K562 (cell line): ENCODE data around the gene MED15. TPM values are rescaled to one million over a fixed set of nuclear protein-coding genes. Genes with fewer than 3 reads are reported as not detected.

Experiments
- ARID4B ChIP-seq: sonication (generic); formaldehyde crosslinking; IDR thresholded peaks from 2 replicates; pipeline ENCODE4 v1.8.0; 2022; ENCODE audit warnings: mild to moderate bottlenecking, missing genetic modification reagents
- ETV5 ChIP-seq: sonication (generic); formaldehyde crosslinking; IDR thresholded peaks from 2 replicates; pipeline ENCODE4 v1.4.0; 2020; ENCODE audit warnings: low read depth, mild to moderate bottlenecking, missing genetic modification reagents
- FOXK2 ChIP-seq, 2 experiments: fragments of 450-650 bp; IDR thresholded peaks in 1 of 2; conservative IDR thresholded peaks in 1 of 2; 2 replicates each; pipeline ENCODE4 v1.6.1; 2016; ENCODE audit warnings: low read depth in 2 of 2, mild to moderate bottlenecking in 1 of 2
- HOXB6 ChIP-seq: fragments of 250-450 bp; sonication (Bioruptor Pico); IDR thresholded peaks from 2 replicates; pipeline ENCODE4 v1.5.1; 2022; ENCODE audit warnings: mild to moderate bottlenecking, borderline replicate concordance
- MAX ChIP-seq: sonication (generic); formaldehyde crosslinking; IDR thresholded peaks from 2 replicates; pipeline ENCODE4 v1.9.0; 2022; ENCODE audit warnings: mild to moderate bottlenecking, missing genetic modification reagents
- PHTF2 ChIP-seq: fragments of 250-450 bp; sonication (Bioruptor Pico); IDR thresholded peaks from 2 replicates; pipeline ENCODE4 v1.5.0; 2021; ENCODE audit warnings: mild to moderate bottlenecking
- SIRT6 ChIP-seq: IDR thresholded peaks from one replicate; pipeline ENCODE4 v1.6.1; 2012; ENCODE audit warnings: low read depth, mild to moderate bottlenecking, control low read depth, inconsistent platforms, low read length, moderate library complexity
- TEAD1 ChIP-seq, 2 experiments: fragments of 450-650 bp in 1 of 2; sonication (generic) in 1 of 2; formaldehyde crosslinking; IDR thresholded peaks; 2 replicates each; pipeline versions ENCODE4 v1.4.0 to v1.8.0; 2020 to 2022; ENCODE audit warnings: mild to moderate bottlenecking in 2 of 2, missing genetic modification reagents in 1 of 2
- UBTF ChIP-seq, 2 experiments: IDR thresholded peaks; 2 replicates each; pipeline ENCODE4 v1.6.1; 2012; ENCODE audit warnings: improper control_type of control experiment in 2 of 2, low read depth in 2 of 2, low read length in 2 of 2, borderline replicate concordance in 1 of 2
- ZKSCAN3 ChIP-seq: fragments of 250-450 bp; sonication (Bioruptor Pico); IDR thresholded peaks from 2 replicates; pipeline ENCODE4 v1.4.0; 2020
- ZNF512 ChIP-seq: IDR thresholded peaks from 2 replicates; pipeline ENCODE4 v1.6.1; 2016; ENCODE audit warnings: missing genetic modification characterization, missing compliant biosample characterization
- polyA plus RNA-seq, 8 experiments: library from polyadenylated mRNA; depleted of rRNA in 4 of 8; stranded (reverse) in 5 of 8; unstranded in 3 of 8; fragments of >200 nt; fragmentation: Nextera tagmentation in 2 of 8; fragmentation: Illumina TruSeq in 1 of 8; extraction: Ambion mirVana in 2 of 8; extraction: Trizol in 1 of 8; gene quantifications; 2 replicates each; pipeline versions ENCODE4 v1.2.1 to v1.2.3, GENCODE V29; 2011 to 2014; ENCODE audit warnings: inconsistent platforms in 1 of 8, missing spikeins in 1 of 8
- total RNA-seq, 7 experiments: library from RNA; depleted of rRNA in 6 of 7; stranded (reverse); fragments of >200 nt in 6 of 7; fragmentation: Illumina TruSeq in 2 of 7; extraction: Trizol in 2 of 7; gene quantifications; 2 replicates each; pipeline versions ENCODE4 v1.2.1 to v1.2.3, GENCODE V29; 2011 to 2021; ENCODE audit warnings: low replicate concordance in 1 of 7

Gene MED15
- total and polyA plus RNA-seq, 9 of the 15 experiments (the other 6 are each of a cell fraction or from before 2014, with no cell fraction given) = 4.0 to 271 (median 60.1) TPM

GRCh38 chr22:20572132-20572802, 64.9 kb downstream of the MED15 start (continued):
- TF ChIP-seq TEAD1 (CRISPR knock-in tag; IDR thresholded peaks at IDR 0.05) = 0 out of 4 replicates have a peak, but pooled peaks of 1 of the 2 experiments have one; percentile 37
- TF ChIP-seq ZKSCAN3 (CRISPR knock-in tag) = no peak
- TF ChIP-seq SIRT6 = no peak
- no peak for TF ChIP-seq HOXB6 (CRISPR knock-in tag)
- TF ChIP-seq FOXK2 (conservative IDR thresholded peaks at IDR 0.05 in 1 of 2, IDR thresholded peaks at IDR 0.05 in 1 of 2; ENCODE audit: low read depth in 2 of 2) = no peak
- TF ChIP-seq ETV5 (CRISPR knock-in tag) = 0 out of 2 replicates have a peak, but pooled peaks have one; percentile 24
- no peak for TF ChIP-seq PHTF2 (CRISPR knock-in tag)
- TF ChIP-seq ARID4B = peak; percentile 64; the same call in 1 of the 2 replicates
- peak; percentile 58 for TF ChIP-seq MAX (CRISPR knock-in tag)
- TF ChIP-seq UBTF (IDR thresholded peaks at IDR 0.05; ENCODE audit: borderline replicate concordance in 1 of 2, low read depth in 2 of 2, low read length in 2 of 2) = no peak
- no peak for TF ChIP-seq ZNF512 (tag)
